ENCODE results near the gene ULK2. TPM values are rescaled to one million over a fixed set of nuclear protein-coding genes. Genes with fewer than 3 reads are reported as not detected.
A peak's percentile ranks its signal among the peaks of the same experiment; 100 is the strongest.

The ULK2 gene
- polyA plus RNA-seq, result 16.9 TPM
- long read RNA-seq, donor 1, partial matches to known transcripts, result 0 of 1 reads
- long read RNA-seq, donor 1, other reads (novel, unspliced or antisense), result 0 of 1 reads
- long read RNA-seq, donor 2, full-length matches to known transcripts, result 2 of 2 reads
- long read RNA-seq, donor 2, partial matches to known transcripts, result 0 of 2 reads
- long read RNA-seq, donor 2, other reads (novel, unspliced or antisense), result 0 of 2 reads
- long read RNA-seq, donor 3, result 0 reads
- long read RNA-seq, donor 4, result 0 reads
- long read RNA-seq, donor 5, partial matches to known transcripts, result 0 of 2 reads
- long read RNA-seq, donor 5, other reads (novel, unspliced or antisense), result 0 of 2 reads
- long read RNA-seq, donor 6, partial matches to known transcripts, result 0 of 2 reads
- long read RNA-seq, donor 6, other reads (novel, unspliced or antisense), result 0 of 2 reads
- long read RNA-seq, donor 7, full-length matches to known transcripts, result 1 of 1 reads
- long read RNA-seq, donor 7, partial matches to known transcripts, result 0 of 1 reads
- long read RNA-seq, donor 7, other reads (novel, unspliced or antisense), result 0 of 1 reads
- long read RNA-seq, donor 8, result 0 reads
- long read RNA-seq, donor 9, partial matches to known transcripts, result 0 of 2 reads
- long read RNA-seq, donor 9, other reads (novel, unspliced or antisense), result 0 of 2 reads
- long read RNA-seq, donor 10, partial matches to known transcripts, result 0 of 1 reads
- long read RNA-seq, donor 10, other reads (novel, unspliced or antisense), result 0 of 1 reads
- long read RNA-seq, donor 11, full-length matches to known transcripts, result 4 of 4 reads
- long read RNA-seq, donor 11, partial matches to known transcripts, result 0 of 4 reads
- long read RNA-seq, donor 11, other reads (novel, unspliced or antisense), result 0 of 4 reads

DNA sequence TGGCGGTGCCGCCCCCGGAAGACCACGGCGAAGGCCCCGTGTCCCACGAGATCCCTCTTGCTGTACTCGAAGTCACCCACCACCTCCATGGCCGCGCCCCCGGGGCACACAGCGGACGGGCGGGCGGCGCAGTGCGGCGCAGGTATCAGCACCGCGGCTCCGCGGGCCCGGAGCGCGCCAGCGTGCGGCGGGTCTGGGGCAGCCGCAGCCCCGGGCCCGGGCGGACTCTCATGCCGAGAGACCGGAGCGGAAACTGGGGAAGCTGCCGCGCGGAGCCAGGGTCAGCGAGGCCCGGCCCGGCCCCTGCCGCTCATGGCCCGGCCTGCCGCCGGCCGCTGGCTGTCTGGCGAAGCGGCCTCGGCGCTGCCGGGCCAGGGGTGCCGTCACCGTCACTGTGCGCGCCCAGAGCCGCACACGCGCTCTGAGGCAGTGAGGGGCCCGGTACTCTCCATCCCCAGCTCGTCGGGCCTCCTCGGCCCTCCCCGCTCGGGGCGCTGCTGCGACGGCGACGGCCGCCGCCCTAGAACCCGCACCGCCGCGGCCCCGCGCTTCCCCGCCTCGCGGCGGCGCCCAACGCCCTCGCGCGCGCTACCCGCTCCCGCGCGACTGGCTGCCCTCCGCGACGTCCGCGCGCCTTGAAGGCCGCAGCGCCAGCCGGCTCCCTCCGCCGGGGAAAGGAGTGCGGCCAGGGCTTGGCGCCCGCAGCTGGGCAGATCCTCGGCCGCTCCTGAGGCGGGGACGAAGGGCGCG, at the start of gene ULK2:
Gene ULK2 (minus strand): TSS at position 608 of the 750 bp plus-strand sequence. CDS start 519 bp downstream, at position 89.
- peak within 1 kb of the TSS; percentile 68 for H3K4me3 ChIP-seq (ENCODE audit: low read length)
- peak; percentile 57 to 87 for DNase-seq
- H3K27ac ChIP-seq (ENCODE audit: low read length), result peak within 1 kb of the TSS; percentile 48
- H3K4me1 ChIP-seq (ENCODE audit: control insufficient read depth, insufficient read depth, low read length), result no peaks in the 10 kb centered on the region
- peaks cover 3% of the 10 kb centered on the region for H3K36me3 ChIP-seq (ENCODE audit: control insufficient read depth, insufficient read depth, low read length)
- WGBS (ENCODE audit: insufficient coverage, low lambda C conversion rate), result no CpG with 5 or more reads among the region's 111 CpGs
- H3K9me3 ChIP-seq (ENCODE audit: control insufficient read depth, low read depth, low read length), result no peaks in the 10 kb centered on the region
- H3K27me3 ChIP-seq (ENCODE audit: control insufficient read depth, insufficient read depth, low read length), result no peaks in the 10 kb centered on the region

GRCh38 chr17:19915245-19915978, 47.7 kb upstream of the ULK2 start:
- H3K4me3 ChIP-seq (ENCODE audit: low read length), result no peak overlapping the region
- H3K27ac ChIP-seq (ENCODE audit: low read length), result no peak overlapping the region
- H3K9me3 ChIP-seq (ENCODE audit: control insufficient read depth, low read depth, low read length), result no peaks in the 10 kb centered on the region
- H3K4me1 ChIP-seq (ENCODE audit: control insufficient read depth, insufficient read depth, low read length), result no peaks in the 10 kb centered on the region
- peaks cover 51% of the 10 kb centered on the region for H3K36me3 ChIP-seq (ENCODE audit: control insufficient read depth, insufficient read depth, low read length)
- no peaks in the 10 kb centered on the region for H3K27me3 ChIP-seq (ENCODE audit: control insufficient read depth, insufficient read depth, low read length)
- DNase-seq, result no peak
- WGBS (ENCODE audit: insufficient coverage, low lambda C conversion rate), result 100% methylated on average over 1 of the region's 2 CpGs

GRCh38 chr17:19911033-19911432, 43.3 kb upstream of the ULK2 start:
- no peak overlapping the region for H3K4me3 ChIP-seq (ENCODE audit: low read length)
- H3K4me1 ChIP-seq (ENCODE audit: control insufficient read depth, insufficient read depth, low read length), result peaks cover 3% of the 10 kb centered on the region
- peaks cover 59% of the 10 kb centered on the region for H3K36me3 ChIP-seq (ENCODE audit: control insufficient read depth, insufficient read depth, low read length)
- no peaks in the 10 kb centered on the region for H3K27me3 ChIP-seq (ENCODE audit: control insufficient read depth, insufficient read depth, low read length)
- 100% methylated on average over 2 of the region's 2 CpGs for WGBS (ENCODE audit: insufficient coverage, low lambda C conversion rate)
- no peak overlapping the region for H3K27ac ChIP-seq (ENCODE audit: low read length)
- no peak for DNase-seq
- H3K9me3 ChIP-seq (ENCODE audit: control insufficient read depth, low read depth, low read length), result no peaks in the 10 kb centered on the region

DNA sequence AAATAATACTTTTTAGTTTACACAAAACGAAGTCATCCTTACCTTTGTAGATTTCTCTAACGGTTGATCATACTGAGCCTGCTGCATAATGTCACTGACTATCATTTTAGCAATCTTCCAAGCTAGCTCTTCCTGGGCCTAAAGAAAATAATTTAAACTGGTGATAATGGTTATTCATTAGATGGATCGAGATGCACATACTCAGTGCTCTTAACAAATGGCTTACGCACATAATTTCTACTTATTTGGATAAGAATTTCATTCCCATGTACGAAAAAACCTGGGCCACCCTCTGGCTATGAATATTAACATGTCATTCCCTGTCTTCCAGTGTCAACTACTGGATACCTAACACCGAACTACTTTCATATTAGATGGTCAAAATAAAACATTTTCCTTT, 41.4 kb upstream of the ULK2 start:
- peaks cover 3% of the 10 kb centered on the region for H3K4me1 ChIP-seq (ENCODE audit: control insufficient read depth, insufficient read depth, low read length)
- H3K27ac ChIP-seq (ENCODE audit: low read length), result no peak overlapping the region
- H3K36me3 ChIP-seq (ENCODE audit: control insufficient read depth, insufficient read depth, low read length), result peaks cover 56% of the 10 kb centered on the region
- no peak for DNase-seq
- H3K9me3 ChIP-seq (ENCODE audit: control insufficient read depth, low read depth, low read length), result no peaks in the 10 kb centered on the region
- no peak overlapping the region for H3K4me3 ChIP-seq (ENCODE audit: low read length)
- H3K27me3 ChIP-seq (ENCODE audit: control insufficient read depth, insufficient read depth, low read length), result no peaks in the 10 kb centered on the region
- WGBS (ENCODE audit: insufficient coverage, low lambda C conversion rate), result 47% methylated on average over 5 of the region's 6 CpGs

GRCh38 chr17:19905502-19905901, 37.8 kb upstream of the ULK2 start:
- Histone ChIP-seq H3K36me3 (ENCODE audit: control insufficient read depth, insufficient read depth, low read length) (peaks cover 50% of the 10 kb centered on the region), H3K27ac (ENCODE audit: low read length) (no peak overlapping the region), H3K27me3 (ENCODE audit: control insufficient read depth, insufficient read depth, low read length) (no peaks in the 10 kb centered on the region), H3K4me1 (ENCODE audit: control insufficient read depth, insufficient read depth, low read length) (peaks cover 5% of the 10 kb centered on the region), H3K4me3 (ENCODE audit: low read length) (no peak overlapping the region), H3K9me3 (ENCODE audit: control insufficient read depth, low read depth, low read length) (no peaks in the 10 kb centered on the region)
- DNase-seq, result no peak
- WGBS (ENCODE audit: insufficient coverage, low lambda C conversion rate), result 90% methylated on average over 2 of the region's 5 CpGs

- no peak overlapping the region for H3K4me3 ChIP-seq (ENCODE audit: low read length)
- WGBS (ENCODE audit: insufficient coverage, low lambda C conversion rate), result no CpG with 5 or more reads among the region's 5 CpGs
- peaks cover 5% of the 10 kb centered on the region for H3K4me1 ChIP-seq (ENCODE audit: control insufficient read depth, insufficient read depth, low read length)
- no peak overlapping the region for H3K27ac ChIP-seq (ENCODE audit: low read length)
- H3K9me3 ChIP-seq (ENCODE audit: control insufficient read depth, low read depth, low read length), result no peaks in the 10 kb centered on the region
- no peak for DNase-seq
- peaks cover 51% of the 10 kb centered on the region for H3K36me3 ChIP-seq (ENCODE audit: control insufficient read depth, insufficient read depth, low read length)
- no peaks in the 10 kb centered on the region for H3K27me3 ChIP-seq (ENCODE audit: control insufficient read depth, insufficient read depth, low read length)
Measured at GRCh38 chr17:19904924-19905323, 37.2 kb upstream of the ULK2 start.

GRCh38 chr17:19904412-19904811, 36.7 kb upstream of the ULK2 start:
- no peaks in the 10 kb centered on the region for H3K9me3 ChIP-seq (ENCODE audit: control insufficient read depth, low read depth, low read length)
- DNase-seq, result no peak
- peaks cover 48% of the 10 kb centered on the region for H3K36me3 ChIP-seq (ENCODE audit: control insufficient read depth, insufficient read depth, low read length)
- peaks cover 5% of the 10 kb centered on the region for H3K4me1 ChIP-seq (ENCODE audit: control insufficient read depth, insufficient read depth, low read length)
- H3K27me3 ChIP-seq (ENCODE audit: control insufficient read depth, insufficient read depth, low read length), result no peaks in the 10 kb centered on the region
- no peak overlapping the region for H3K4me3 ChIP-seq (ENCODE audit: low read length)
- H3K27ac ChIP-seq (ENCODE audit: low read length), result no peak overlapping the region

GRCh38 chr17:19900809-19901208, 33.1 kb upstream of the ULK2 start:
- WGBS (ENCODE audit: insufficient coverage, low lambda C conversion rate), result 100% methylated on average over 1 of the region's 2 CpGs
- Histone ChIP-seq H3K4me3 (ENCODE audit: low read length) (no peak overlapping the region), H3K9me3 (ENCODE audit: control insufficient read depth, low read depth, low read length) (no peaks in the 10 kb centered on the region), H3K27me3 (ENCODE audit: control insufficient read depth, insufficient read depth, low read length) (no peaks in the 10 kb centered on the region), H3K36me3 (ENCODE audit: control insufficient read depth, insufficient read depth, low read length) (peaks cover 22% of the 10 kb centered on the region), H3K27ac (ENCODE audit: low read length) (no peak overlapping the region), H3K4me1 (ENCODE audit: control insufficient read depth, insufficient read depth, low read length) (peaks cover 2% of the 10 kb centered on the region)
- DNase-seq, result no peak

DNA sequence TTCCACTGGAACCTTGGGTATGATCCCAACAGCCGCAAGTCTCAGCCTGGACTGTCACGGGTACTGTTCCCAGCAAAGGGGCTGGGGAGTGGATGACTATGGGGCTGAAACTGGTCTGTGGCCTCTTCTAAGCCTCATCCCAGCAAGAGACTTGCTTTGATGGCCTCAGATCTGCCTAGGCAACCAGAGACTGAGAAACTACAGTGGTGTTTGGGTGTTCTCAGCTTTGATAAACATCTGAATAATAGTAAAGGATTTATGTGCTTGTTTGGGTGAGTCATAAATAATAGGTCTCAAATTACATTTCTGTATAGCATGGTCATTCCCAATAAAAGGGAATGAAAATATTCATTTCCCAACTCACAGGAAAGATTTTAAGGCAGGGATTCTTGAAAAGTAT, 30.2 kb upstream of the ULK2 start:
- DNase-seq, result no peak
- Histone ChIP-seq H3K4me3 (ENCODE audit: low read length) (no peak overlapping the region), H3K27me3 (ENCODE audit: control insufficient read depth, insufficient read depth, low read length) (no peaks in the 10 kb centered on the region), H3K27ac (ENCODE audit: low read length) (no peak overlapping the region), H3K36me3 (ENCODE audit: control insufficient read depth, insufficient read depth, low read length) (peaks cover 8% of the 10 kb centered on the region), H3K4me1 (ENCODE audit: control insufficient read depth, insufficient read depth, low read length) (no peaks in the 10 kb centered on the region), H3K9me3 (ENCODE audit: control insufficient read depth, low read depth, low read length) (no peaks in the 10 kb centered on the region)
- no CpG with 5 or more reads among the region's 2 CpGs for WGBS (ENCODE audit: insufficient coverage, low lambda C conversion rate)

Measured in large intestine (tissue), 12 donors.